SU-DHL-6 (cell line): ENCODE measurements around the gene CTDSPL.

Experiments used
- H2AFZ ChIP-seq: fragments of 200-600 bp; sonication (generic); 2 replicates; pipeline ENCODE4 v1.6.1; 2014; ENCODE audit warnings: low read depth, mild to moderate bottlenecking, moderate library complexity, mixed read lengths, antibody characterized with exemption, low read length; ENCODE audit not compliant: severe bottlenecking
- H3F3A ChIP-seq: fragments of 200-600 bp; shearing (Covaris generic); 2 replicates; pipeline ENCODE4 v1.6.0; 2016; ENCODE audit warnings: antibody characterized with exemption, mild to moderate bottlenecking; ENCODE audit not compliant: insufficient read depth
- H3K27ac ChIP-seq: fragments of 200-600 bp; sonication (generic); 2 replicates; pipeline ENCODE4 v1.5.1; 2016; ENCODE audit warnings: low read depth, mild to moderate bottlenecking, low read length, moderate library complexity, mixed read lengths
- H3K27me3 ChIP-seq: fragments of 200-600 bp; sonication (generic), shearing (Covaris generic); 2 replicates; pipeline ENCODE4 v1.6.0; 2014; ENCODE audit warnings: mild to moderate bottlenecking, low read length
- H3K36me3 ChIP-seq: fragments of 200-600 bp; sonication (generic); 2 replicates; pipeline ENCODE4 v1.6.1; 2014; ENCODE audit warnings: mild to moderate bottlenecking, low read length, mixed read lengths
- H3K4me2 ChIP-seq: fragments of 300-600, 200-600 bp; shearing (Covaris generic), sonication (generic); 2 replicates; pipeline ENCODE4 v1.6.0; 2014; ENCODE audit warnings: low read length, low read depth, mild to moderate bottlenecking; ENCODE audit not compliant: poor library complexity, severe bottlenecking
- H3K4me3 ChIP-seq: fragments of 200-600 bp; sonication (generic); 2 replicates; pipeline ENCODE4 v1.5.1; 2014; ENCODE audit warnings: antibody characterized with exemption, low read length, mild to moderate bottlenecking, mixed read lengths; ENCODE audit not compliant: insufficient read depth, poor library complexity, severe bottlenecking
- H3K79me2 ChIP-seq: fragments of 200-600 bp; sonication (generic); 2 replicates; pipeline ENCODE4 v1.6.1; 2014; ENCODE audit warnings: mild to moderate bottlenecking, low read length, moderate library complexity; ENCODE audit not compliant: insufficient read depth
- H3K9ac ChIP-seq: fragments of 200-600 bp; sonication (generic); 2 replicates; pipeline ENCODE4 v1.7.0; 2014; ENCODE audit warnings: mild to moderate bottlenecking, low read length
- H3K9me2 ChIP-seq: fragments of 200-600 bp; sonication (generic); replicated peaks from 2 replicates; pipeline ENCODE4 v1.6.1; 2014; ENCODE audit warnings: low read length; ENCODE audit not compliant: insufficient read depth
- H3K9me3 ChIP-seq: fragments of 200-600 bp; sonication (generic); 2 replicates; pipeline ENCODE4 v1.6.1; 2014; ENCODE audit warnings: low read length, mixed read lengths; ENCODE audit not compliant: insufficient read depth
- H4K20me1 ChIP-seq: fragments of 200-600 bp; sonication (generic); 2 replicates; pipeline ENCODE4 v1.6.1; 2014; ENCODE audit warnings: low read depth, mild to moderate bottlenecking, antibody characterized with exemption, low read length, moderate library complexity, mixed read lengths
- EZH2phosphoT487 ChIP-seq: fragments of 200-600 bp; sonication (generic), shearing (Covaris generic); conservative IDR thresholded peaks from 2 replicates; pipeline ENCODE4 v1.6.1; 2018; ENCODE audit warnings: mild to moderate bottlenecking, antibody characterized with exemption, low read length, moderate library complexity, mixed read lengths
- TF ChIP-seq, protein P1 (sequence below): fragments of 200-600 bp; sonication (generic); IDR thresholded peaks from one replicate; pipeline ENCODE4 v1.5.1; 2017; ENCODE audit warnings: antibody characterized with exemption, mild to moderate bottlenecking, low read length, moderate library complexity; ENCODE audit not compliant: insufficient read depth, poor library complexity, severe bottlenecking

Gene CTDSPL

DNA sequence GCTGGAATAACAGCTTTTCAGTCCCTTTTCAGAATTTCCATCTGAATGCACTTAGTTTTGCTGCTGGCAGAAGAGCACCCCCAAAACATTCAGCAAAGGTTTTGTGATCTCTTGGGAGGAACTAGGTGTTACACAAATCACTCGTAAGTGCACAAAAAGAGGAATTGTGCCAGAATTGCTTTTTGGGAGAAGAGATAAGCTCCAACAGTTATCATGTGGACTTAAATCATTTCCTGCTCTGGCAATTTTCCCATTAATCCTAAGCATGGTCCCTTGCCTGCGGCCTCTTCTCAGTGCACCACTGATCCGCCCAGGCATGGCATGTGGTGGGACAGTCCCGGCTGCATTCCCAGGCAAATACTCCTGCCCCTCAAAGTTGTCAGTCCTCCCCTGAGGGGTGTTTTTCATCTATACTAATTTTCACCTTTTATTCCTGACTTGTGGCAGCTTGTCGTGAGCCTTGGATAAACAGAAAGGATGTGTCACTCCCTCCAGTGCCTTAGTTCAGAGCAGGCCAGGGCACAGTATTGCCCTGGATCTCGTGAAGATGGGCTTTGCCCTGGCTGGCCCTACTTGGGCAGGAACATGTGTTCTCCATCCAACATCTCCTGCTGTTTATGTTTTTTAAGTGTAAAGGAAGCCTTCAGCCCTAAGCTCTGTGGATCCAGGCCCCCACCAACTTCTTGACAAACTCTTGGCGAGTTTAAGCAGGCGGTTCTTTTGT is 84.3 kb downstream of the CTDSPL start:
- H3K4me2 ChIP-seq = no peak overlapping the region
- no peak overlapping the region for H3K27ac ChIP-seq
- no peaks in the 10 kb centered on the region for H3K9me2 ChIP-seq
- H3F3A ChIP-seq = no peaks in the 10 kb centered on the region
- no peaks in the 10 kb centered on the region for H4K20me1 ChIP-seq
- H3K27me3 ChIP-seq = no peaks in the 10 kb centered on the region
- no peak overlapping the region for H3K9ac ChIP-seq
- H3K36me3 ChIP-seq = no peaks in the 10 kb centered on the region
- TF ChIP-seq, protein P1, sequence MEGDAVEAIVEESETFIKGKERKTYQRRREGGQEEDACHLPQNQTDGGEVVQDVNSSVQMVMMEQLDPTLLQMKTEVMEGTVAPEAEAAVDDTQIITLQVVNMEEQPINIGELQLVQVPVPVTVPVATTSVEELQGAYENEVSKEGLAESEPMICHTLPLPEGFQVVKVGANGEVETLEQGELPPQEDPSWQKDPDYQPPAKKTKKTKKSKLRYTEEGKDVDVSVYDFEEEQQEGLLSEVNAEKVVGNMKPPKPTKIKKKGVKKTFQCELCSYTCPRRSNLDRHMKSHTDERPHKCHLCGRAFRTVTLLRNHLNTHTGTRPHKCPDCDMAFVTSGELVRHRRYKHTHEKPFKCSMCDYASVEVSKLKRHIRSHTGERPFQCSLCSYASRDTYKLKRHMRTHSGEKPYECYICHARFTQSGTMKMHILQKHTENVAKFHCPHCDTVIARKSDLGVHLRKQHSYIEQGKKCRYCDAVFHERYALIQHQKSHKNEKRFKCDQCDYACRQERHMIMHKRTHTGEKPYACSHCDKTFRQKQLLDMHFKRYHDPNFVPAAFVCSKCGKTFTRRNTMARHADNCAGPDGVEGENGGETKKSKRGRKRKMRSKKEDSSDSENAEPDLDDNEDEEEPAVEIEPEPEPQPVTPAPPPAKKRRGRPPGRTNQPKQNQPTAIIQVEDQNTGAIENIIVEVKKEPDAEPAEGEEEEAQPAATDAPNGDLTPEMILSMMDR = no peak
- TF ChIP-seq EZH2phosphoT487 = no peak
- no peaks in the 10 kb centered on the region for H3K9me3 ChIP-seq
- no peak overlapping the region for H3K4me3 ChIP-seq
- no peaks in the 10 kb centered on the region for H3K79me2 ChIP-seq
- H2AFZ ChIP-seq = no peak overlapping the region

DNA sequence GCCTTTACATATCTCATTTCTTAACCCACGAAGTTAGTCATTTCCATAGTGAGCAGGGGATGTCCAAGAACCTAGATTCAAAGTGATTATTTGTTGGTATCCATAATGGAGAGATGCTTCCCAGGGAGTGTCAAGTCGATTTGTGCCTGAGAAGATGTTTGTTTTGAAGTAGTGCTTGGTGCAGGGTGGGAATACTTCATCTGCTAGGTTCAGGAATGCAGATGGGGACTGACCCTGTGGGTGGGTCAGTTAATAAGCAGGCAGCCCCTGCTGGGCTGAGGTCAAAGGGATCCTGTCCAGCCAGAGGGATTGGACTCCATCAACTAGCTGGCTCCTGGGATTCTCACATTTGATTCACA is 84.8 kb downstream of the CTDSPL start:
- Histone ChIP-seq H3K4me2 (no peak overlapping the region), H3K27me3 (no peaks in the 10 kb centered on the region), H3K9ac (no peak overlapping the region), H4K20me1 (no peaks in the 10 kb centered on the region), H3K36me3 (no peaks in the 10 kb centered on the region), H3K27ac (no peak overlapping the region), H3K9me2 (no peaks in the 10 kb centered on the region), H3K4me3 (no peak overlapping the region), H3K9me3 (no peaks in the 10 kb centered on the region), H3K79me2 (no peaks in the 10 kb centered on the region), H3F3A (no peaks in the 10 kb centered on the region), H2AFZ (no peak overlapping the region)
- TF ChIP-seq, protein P1 = no peak
- TF ChIP-seq EZH2phosphoT487 = no peak

GRCh38 chr3:37949866-37950265 is 88.2 kb downstream of the CTDSPL start:
- Histone ChIP-seq H3K27ac (no peak overlapping the region), H3K27me3 (no peaks in the 10 kb centered on the region), H3K36me3 (no peaks in the 10 kb centered on the region), H3K9me3 (no peaks in the 10 kb centered on the region), H3F3A (no peaks in the 10 kb centered on the region), H3K4me2 (no peak overlapping the region), H3K79me2 (no peaks in the 10 kb centered on the region), H2AFZ (no peak overlapping the region), H3K4me3 (no peak overlapping the region), H3K9me2 (no peaks in the 10 kb centered on the region), H3K9ac (no peak overlapping the region), H4K20me1 (no peaks in the 10 kb centered on the region)
- TF ChIP-seq, protein P1 = no peak
- no peak for TF ChIP-seq EZH2phosphoT487
